K562 (cell line): ENCODE measurements around the gene EVI5L. TPM values are rescaled to one million over a fixed set of nuclear protein-coding genes. Genes with fewer than 3 reads are reported as not detected.

ENCODE experiments used
- CBX3 ChIP-seq, 2 experiments: IDR thresholded peaks; 1 replicate in 1 of 2; 2 replicates in 1 of 2; pipeline ENCODE4 v1.6.1; 2012; ENCODE audit warnings: inconsistent platforms in 2 of 2, low read length in 2 of 2, borderline replicate concordance in 1 of 2, control low read depth in 1 of 2
- ETV6 ChIP-seq, 3 experiments: fragments of 150-350 bp in 1 of 3; sonication (generic) in 1 of 3; formaldehyde crosslinking in 1 of 3; IDR thresholded peaks; 2 replicates each; pipeline versions ENCODE4 v1.6.1 to v1.8.0; 2014 to 2022; ENCODE audit warnings: borderline replicate concordance in 2 of 3, low read depth in 2 of 3, antibody characterized with exemption in 1 of 3, low read length in 1 of 3, mild to moderate bottlenecking in 1 of 3, missing genetic modification reagents in 1 of 3
- FOXJ2 ChIP-seq: fragments of 200-800 bp; sonication (Bioruptor generic); IDR thresholded peaks from 2 replicates; pipeline ENCODE4 v1.6.1; 2016; ENCODE audit warnings: missing genetic modification characterization, missing compliant biosample characterization
- JUND ChIP-seq, 2 experiments: IDR thresholded peaks; 2 replicates in 1 of 2; 3 replicates in 1 of 2; pipeline ENCODE4 v1.6.1; 2011; ENCODE audit warnings: borderline replicate concordance in 2 of 2, low read depth in 2 of 2, low read length in 2 of 2, improper control_type of control experiment in 1 of 2, missing biosample characterization in 1 of 2, missing genetic modification characterization in 1 of 2, missing genetic modification reagents in 1 of 2
- KDM1A ChIP-seq, 2 experiments: fragments of 450-650 bp; IDR thresholded peaks; 2 replicates each; pipeline ENCODE4 v1.6.1; 2016; ENCODE audit warnings: mild to moderate bottlenecking in 2 of 2
- MYC ChIP-seq, 2 experiments: fragments of 250-450 bp in 1 of 2; sonication (Bioruptor Pico) in 1 of 2; IDR thresholded peaks; 2 replicates each; pipeline versions ENCODE4 v1.5.1 to v1.6.1; 2012 to 2021; ENCODE audit warnings: low read depth in 2 of 2, borderline replicate concordance in 1 of 2, improper control_type of control experiment in 1 of 2, low read length in 1 of 2, mild to moderate bottlenecking in 1 of 2, moderate library complexity in 1 of 2
- PHF8 ChIP-seq: fragments of 200-600 bp; sonication (generic); IDR thresholded peaks from 2 replicates; pipeline ENCODE4 v1.6.1; 2012; ENCODE audit warnings: mixed run types, mild to moderate bottlenecking, inconsistent platforms, low read length, moderate library complexity, borderline replicate concordance
- PML ChIP-seq: IDR thresholded peaks from 2 replicates; pipeline ENCODE4 v1.6.1; 2012; ENCODE audit warnings: low read length, inconsistent platforms
- PPARD ChIP-seq: fragments of 250-450 bp; sonication (Bioruptor Pico); IDR thresholded peaks from 2 replicates; pipeline ENCODE4 v1.8.0; 2022; ENCODE audit warnings: inconsistent platforms, mild to moderate bottlenecking, moderate library complexity
- RCOR1 ChIP-seq, 2 experiments: IDR thresholded peaks; 2 replicates each; pipeline ENCODE4 v1.6.1; 2012; ENCODE audit warnings: low read depth in 2 of 2, low read length in 2 of 2, borderline replicate concordance in 1 of 2, improper control_type of control experiment in 1 of 2
- SMARCB1 ChIP-seq: IDR thresholded peaks from 2 replicates; pipeline ENCODE4 v1.6.1; 2011; ENCODE audit warnings: improper control_type of control experiment, low read depth; ENCODE audit not compliant: insufficient read length
- TAF1 ChIP-seq: IDR thresholded peaks from 2 replicates; pipeline ENCODE4 v1.6.1; 2011; ENCODE audit warnings: mild to moderate bottlenecking, low read length, moderate library complexity; ENCODE audit not compliant: insufficient read depth, control insufficient read depth, severe bottlenecking; ENCODE audit errors: extremely low read depth
- TAL1 ChIP-seq: fragments of 450-650 bp; IDR thresholded peaks from 2 replicates; pipeline ENCODE4 v1.6.1; 2016; ENCODE audit warnings: mild to moderate bottlenecking
- TCF3 ChIP-seq: sonication (generic); formaldehyde crosslinking; IDR thresholded peaks from 2 replicates; pipeline ENCODE4 v1.4.0; 2020; ENCODE audit warnings: mild to moderate bottlenecking, missing genetic modification reagents
- ZBTB2 ChIP-seq: fragments of 450-650 bp; IDR thresholded peaks from 2 replicates; pipeline ENCODE4 v1.6.1; 2016; ENCODE audit warnings: antibody characterized with exemption
- ZNF75A ChIP-seq: fragments of 450-650 bp; formaldehyde crosslinking; IDR thresholded peaks from 2 replicates; pipeline ENCODE4 v1.4.0; 2020; ENCODE audit warnings: mild to moderate bottlenecking
- polyA plus RNA-seq, 8 experiments: library from polyadenylated mRNA; depleted of rRNA in 4 of 8; stranded (reverse) in 5 of 8; unstranded in 3 of 8; fragments of >200 nt; fragmentation: Nextera tagmentation in 2 of 8; fragmentation: Illumina TruSeq in 1 of 8; extraction: Ambion mirVana in 2 of 8; extraction: Trizol in 1 of 8; gene quantifications; 2 replicates each; pipeline versions ENCODE4 v1.2.1 to v1.2.3, GENCODE V29; 2011 to 2014; ENCODE audit warnings: inconsistent platforms in 1 of 8, missing spikeins in 1 of 8
- total RNA-seq, 7 experiments: library from RNA; depleted of rRNA in 6 of 7; stranded (reverse); fragments of >200 nt in 6 of 7; fragmentation: Illumina TruSeq in 2 of 7; extraction: Trizol in 2 of 7; gene quantifications; 2 replicates each; pipeline versions ENCODE4 v1.2.1 to v1.2.3, GENCODE V29; 2011 to 2021; ENCODE audit warnings: low replicate concordance in 1 of 7

The EVI5L gene
- total and polyA plus RNA-seq, 9 of the 15 experiments (the other 6 are each of a cell fraction or from before 2014, with no cell fraction given), result 0.69 to 1.8 (median 1.2) TPM; not detected in 2

GRCh38 chr19:7872306-7873204 is 42.5 kb downstream of the EVI5L start (continued):
- TF ChIP-seq TAF1, result no peak
- no peak for TF ChIP-seq TCF3
- no peak for TF ChIP-seq MYC (IDR thresholded peaks at IDR 0.05; ENCODE audit: low read depth, low read length)
- TF ChIP-seq MYC (CRISPR knock-in tag; IDR thresholded peaks at IDR 0.05; ENCODE audit: borderline replicate concordance, low read depth), result no peak
- no peak for TF ChIP-seq FOXJ2 (tag)
- peak; percentile 18; the same call in 1 of the 2 replicates for TF ChIP-seq PHF8
- no peak for TF ChIP-seq ZBTB2
- TF ChIP-seq ZNF75A, result no peak
- peak in 1 of 2 experiments; percentile 90; a peak in 2 of 4 replicates for TF ChIP-seq RCOR1 (IDR thresholded peaks at IDR 0.05; ENCODE audit: borderline replicate concordance in 1 of 2, low read depth in 2 of 2, low read length in 2 of 2)
- peak in 1 of 2 experiments; percentile 68; a peak in 1 of 3 replicates for TF ChIP-seq CBX3 (IDR thresholded peaks at IDR 0.05; ENCODE audit: borderline replicate concordance in 1 of 2, low read length in 2 of 2)
- no peak for TF ChIP-seq PML
- no peak for TF ChIP-seq ETV6 (IDR thresholded peaks at IDR 0.05; ENCODE audit: borderline replicate concordance in 1 of 2, low read depth in 2 of 2, low read length in 1 of 2)
- no peak for TF ChIP-seq ETV6 (CRISPR knock-in tag; IDR thresholded peaks at IDR 0.05; ENCODE audit: borderline replicate concordance)
- no peak for TF ChIP-seq PPARD (CRISPR knock-in tag)
- no peak for TF ChIP-seq TAL1
- peak in 1 of 2 experiments; percentile 94; a peak in 2 of 4 replicates for TF ChIP-seq KDM1A (IDR thresholded peaks at IDR 0.05)
- TF ChIP-seq SMARCB1, result no peak
- TF ChIP-seq JUND (IDR thresholded peaks at IDR 0.05; ENCODE audit: borderline replicate concordance, low read depth, low read length), result no peak
- TF ChIP-seq JUND (tag; IDR thresholded peaks at IDR 0.05; ENCODE audit: borderline replicate concordance, low read depth, low read length), result no peak
